ENCODE results near the gene PVALEF. TPM values are rescaled to one million over a fixed set of nuclear protein-coding genes. Genes with fewer than 3 reads are reported as not detected.

The PVALEF gene
- total RNA-seq, 4 donors from 2014 or later, result not detected

DNA sequence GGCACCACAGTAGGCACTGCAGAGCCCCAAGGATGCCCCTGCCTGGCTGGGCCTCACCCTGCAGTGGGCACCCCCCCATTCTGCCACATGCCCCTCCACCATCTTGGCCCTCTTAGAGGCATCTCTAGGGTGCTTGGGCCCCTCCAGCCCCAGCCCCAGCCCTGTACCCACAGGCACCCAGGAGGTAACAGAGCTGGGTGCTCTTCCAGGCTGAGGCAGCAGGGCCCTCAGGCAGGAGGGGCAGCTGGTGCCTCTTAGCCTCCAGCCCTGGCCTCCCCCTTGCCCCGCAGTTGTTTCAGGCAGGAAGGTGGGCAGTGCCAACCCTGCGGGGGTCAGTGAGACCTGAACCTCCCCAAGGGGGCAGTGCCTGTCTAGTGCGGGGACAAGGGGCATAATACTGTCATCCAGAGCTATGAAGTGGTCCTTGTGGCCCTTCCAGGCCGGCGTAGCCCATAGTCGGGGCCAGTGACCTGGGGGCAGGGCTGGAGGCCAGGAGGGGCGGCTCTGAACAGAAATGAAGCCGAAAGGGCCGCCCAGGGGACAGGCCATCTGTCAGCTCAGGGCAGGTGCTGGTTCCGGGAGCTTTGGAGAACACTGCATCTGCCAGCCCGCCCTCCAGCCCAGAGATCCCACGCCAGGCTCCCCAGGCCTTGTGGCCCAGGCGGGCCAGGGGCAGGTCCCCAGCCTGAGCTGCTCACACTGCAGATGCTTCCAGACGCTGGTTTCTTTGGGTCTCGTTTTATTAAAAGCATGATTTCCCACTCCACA, 5.6 kb downstream of the PVALEF start:
- intact Hi-C loops (cut with DNase I; ENCODE audit: low total_unique reads), result no loop called here
- in situ Hi-C loops (cut with MboI; ENCODE audit: low sequenced_read_pairs in 4 of 4), result no loop called here
- Histone ChIP-seq H3K9me3 (peaks cover 0 to 3% (median 0%) of the 10 kb centered on the region in 3 donors), H3K27me3 (peaks cover 6 to 16% (median 8%) of the 10 kb centered on the region in 3 donors), H3K27ac (no peak overlapping the region), H3K4me1 (no peaks in the 10 kb centered on the region), H3K36me3 (no peaks in the 10 kb centered on the region), H3K4me3 (no peak overlapping the region)
- TF ChIP-seq POLR2A (IDR thresholded peaks at IDR 0.05), result no peak
- TF ChIP-seq, protein P1, sequence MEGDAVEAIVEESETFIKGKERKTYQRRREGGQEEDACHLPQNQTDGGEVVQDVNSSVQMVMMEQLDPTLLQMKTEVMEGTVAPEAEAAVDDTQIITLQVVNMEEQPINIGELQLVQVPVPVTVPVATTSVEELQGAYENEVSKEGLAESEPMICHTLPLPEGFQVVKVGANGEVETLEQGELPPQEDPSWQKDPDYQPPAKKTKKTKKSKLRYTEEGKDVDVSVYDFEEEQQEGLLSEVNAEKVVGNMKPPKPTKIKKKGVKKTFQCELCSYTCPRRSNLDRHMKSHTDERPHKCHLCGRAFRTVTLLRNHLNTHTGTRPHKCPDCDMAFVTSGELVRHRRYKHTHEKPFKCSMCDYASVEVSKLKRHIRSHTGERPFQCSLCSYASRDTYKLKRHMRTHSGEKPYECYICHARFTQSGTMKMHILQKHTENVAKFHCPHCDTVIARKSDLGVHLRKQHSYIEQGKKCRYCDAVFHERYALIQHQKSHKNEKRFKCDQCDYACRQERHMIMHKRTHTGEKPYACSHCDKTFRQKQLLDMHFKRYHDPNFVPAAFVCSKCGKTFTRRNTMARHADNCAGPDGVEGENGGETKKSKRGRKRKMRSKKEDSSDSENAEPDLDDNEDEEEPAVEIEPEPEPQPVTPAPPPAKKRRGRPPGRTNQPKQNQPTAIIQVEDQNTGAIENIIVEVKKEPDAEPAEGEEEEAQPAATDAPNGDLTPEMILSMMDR (IDR thresholded peaks at IDR 0.05 in 4 of 5, conservative IDR thresholded peaks at IDR 0.05 in 1 of 5), result no peak
- ATAC-seq (no peak), DNase-seq (no peak)

DNA sequence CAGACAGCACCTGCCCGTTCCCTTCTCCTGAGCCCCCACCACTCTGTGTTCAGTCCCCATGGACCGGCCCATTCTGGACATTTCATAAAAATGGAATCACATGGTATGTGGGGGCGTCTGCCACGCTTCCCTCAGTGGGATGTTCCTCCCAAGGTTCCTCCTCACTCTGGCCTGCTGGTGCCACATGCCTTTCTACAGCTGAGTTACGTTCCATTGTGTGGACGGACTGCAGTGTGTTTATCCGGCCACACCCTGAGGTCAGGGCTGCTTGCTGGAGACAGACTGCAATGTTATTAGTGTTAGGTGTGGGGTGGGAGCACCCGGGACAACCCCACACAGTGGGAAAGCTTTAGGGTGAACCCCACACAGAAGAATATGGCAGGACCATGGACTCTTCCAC, 6.6 kb downstream of the PVALEF start:
- ATAC-seq (no peak), DNase-seq (no peak)
- TF ChIP-seq, protein P1 (IDR thresholded peaks at IDR 0.05 in 4 of 5, conservative IDR thresholded peaks at IDR 0.05 in 1 of 5), result no peak
- TF ChIP-seq POLR2A (IDR thresholded peaks at IDR 0.05), result no peak
- in situ Hi-C loops (cut with MboI; ENCODE audit: low sequenced_read_pairs in 4 of 4) (no loop called here), intact Hi-C loops (cut with DNase I; ENCODE audit: low total_unique reads) (no loop called here)
- H3K27ac ChIP-seq, result no peak overlapping the region
- peaks cover 1 to 9% (median 3%) of the 10 kb centered on the region in 3 donors for H3K27me3 ChIP-seq
- H3K4me3 ChIP-seq, result no peak overlapping the region
- no peaks in the 10 kb centered on the region for H3K4me1 ChIP-seq
- no peaks in the 10 kb centered on the region for H3K36me3 ChIP-seq
- H3K9me3 ChIP-seq, result peaks cover 0 to 3% (median 0%) of the 10 kb centered on the region in 3 donors

DNA sequence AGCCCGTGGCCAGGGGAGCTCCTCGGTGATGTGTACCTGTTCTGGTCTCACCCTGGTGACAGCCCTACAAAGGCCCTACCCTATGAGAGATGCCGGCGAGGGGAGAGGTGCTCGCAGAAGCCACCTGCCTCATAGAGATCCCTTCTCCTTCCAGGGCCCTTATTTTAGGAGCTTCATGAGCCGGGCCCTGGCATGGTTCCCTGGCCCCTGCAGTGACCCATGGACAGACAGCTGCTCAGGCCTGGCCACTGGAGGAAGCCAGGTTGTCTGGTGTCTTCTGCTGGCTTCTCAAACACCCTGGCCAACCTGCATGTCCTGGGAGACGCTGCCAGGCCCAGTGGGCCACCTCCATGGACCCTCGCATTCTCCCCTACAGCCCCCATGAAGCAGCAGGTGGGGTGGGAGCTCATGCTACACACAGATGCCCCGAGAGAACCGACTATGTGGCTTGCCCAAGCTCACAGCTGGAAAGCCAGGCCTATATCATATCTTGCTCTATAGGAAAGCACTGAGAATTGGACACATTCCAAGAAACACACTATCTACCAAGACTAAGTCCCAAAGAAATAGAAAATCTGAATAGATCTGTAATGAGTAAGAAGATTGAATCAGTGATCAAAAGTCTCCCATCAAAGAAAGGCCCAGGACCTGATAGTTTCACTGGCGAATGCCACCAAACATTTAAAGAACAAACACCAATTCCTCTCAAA, 7.9 kb downstream of the PVALEF start:
- in situ Hi-C loops (cut with MboI; ENCODE audit: low sequenced_read_pairs in 4 of 4), result no loop called here
- Histone ChIP-seq H3K4me3 (no peak overlapping the region), H3K27me3 (peaks cover 0 to 9% (median 0%) of the 10 kb centered on the region in 3 donors), H3K9me3 (peaks cover 0 to 3% (median 0%) of the 10 kb centered on the region in 3 donors), H3K4me1 (no peaks in the 10 kb centered on the region), H3K27ac (no peak overlapping the region), H3K36me3 (no peaks in the 10 kb centered on the region)
- ATAC-seq, result no peak
- no peak for DNase-seq
- intact Hi-C loops (cut with DNase I; ENCODE audit: low total_unique reads), result no loop called here
- TF ChIP-seq, protein P1 (IDR thresholded peaks at IDR 0.05 in 4 of 5, conservative IDR thresholded peaks at IDR 0.05 in 1 of 5), result no peak
- TF ChIP-seq POLR2A (IDR thresholded peaks at IDR 0.05), result no peak

DNA sequence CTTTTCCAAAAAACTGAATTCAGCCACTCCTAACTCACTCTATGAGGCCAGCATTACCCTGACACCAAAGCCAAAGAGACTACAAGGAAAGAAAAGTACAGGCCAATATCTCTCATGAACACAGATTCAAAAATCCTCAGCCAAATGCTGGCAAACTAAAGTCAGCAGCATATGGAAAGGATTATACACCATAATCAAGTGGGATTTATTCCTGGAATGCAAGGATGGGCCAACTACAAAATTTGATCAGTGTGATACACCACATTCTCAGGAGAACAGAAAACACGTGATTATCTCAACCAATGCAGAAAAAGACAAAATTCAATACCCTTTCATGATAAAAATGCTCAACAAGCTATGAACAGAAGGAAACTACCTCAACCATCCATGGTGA, 8.5 kb downstream of the PVALEF start:
- intact Hi-C loops (cut with DNase I; ENCODE audit: low total_unique reads), result no loop called here
- TF ChIP-seq POLR2A (IDR thresholded peaks at IDR 0.05), result no peak
- TF ChIP-seq, protein P1 (IDR thresholded peaks at IDR 0.05 in 4 of 5, conservative IDR thresholded peaks at IDR 0.05 in 1 of 5), result no peak
- H3K27ac ChIP-seq, result no peak overlapping the region
- DNase-seq, result no peak
- in situ Hi-C loops (cut with MboI; ENCODE audit: low sequenced_read_pairs in 4 of 4), result no loop called here
- no peak for ATAC-seq
- peaks cover 0 to 3% (median 0%) of the 10 kb centered on the region in 3 donors for H3K9me3 ChIP-seq
- H3K4me1 ChIP-seq, result no peaks in the 10 kb centered on the region
- no peak overlapping the region for H3K4me3 ChIP-seq
- H3K36me3 ChIP-seq, result no peaks in the 10 kb centered on the region
- peaks cover 0 to 9% (median 0%) of the 10 kb centered on the region in 3 donors for H3K27me3 ChIP-seq
